IPS DF 4.7 (cell line): Measurements from ENCODE around the gene PCMTD2.
"Not testable (repeated sequence)": the region's sequence is repeated elsewhere in the genome, so short reads cannot be mapped to it uniquely, and the experiment has no call there.

Source experiments
- DNase-seq: peaks from one replicate; pipeline ENCODE4 v3.0.0-alpha.2; 2013; ENCODE audit warnings: low spot score; ENCODE audit errors: extremely low read depth

PCMTD2 gene

DNA sequence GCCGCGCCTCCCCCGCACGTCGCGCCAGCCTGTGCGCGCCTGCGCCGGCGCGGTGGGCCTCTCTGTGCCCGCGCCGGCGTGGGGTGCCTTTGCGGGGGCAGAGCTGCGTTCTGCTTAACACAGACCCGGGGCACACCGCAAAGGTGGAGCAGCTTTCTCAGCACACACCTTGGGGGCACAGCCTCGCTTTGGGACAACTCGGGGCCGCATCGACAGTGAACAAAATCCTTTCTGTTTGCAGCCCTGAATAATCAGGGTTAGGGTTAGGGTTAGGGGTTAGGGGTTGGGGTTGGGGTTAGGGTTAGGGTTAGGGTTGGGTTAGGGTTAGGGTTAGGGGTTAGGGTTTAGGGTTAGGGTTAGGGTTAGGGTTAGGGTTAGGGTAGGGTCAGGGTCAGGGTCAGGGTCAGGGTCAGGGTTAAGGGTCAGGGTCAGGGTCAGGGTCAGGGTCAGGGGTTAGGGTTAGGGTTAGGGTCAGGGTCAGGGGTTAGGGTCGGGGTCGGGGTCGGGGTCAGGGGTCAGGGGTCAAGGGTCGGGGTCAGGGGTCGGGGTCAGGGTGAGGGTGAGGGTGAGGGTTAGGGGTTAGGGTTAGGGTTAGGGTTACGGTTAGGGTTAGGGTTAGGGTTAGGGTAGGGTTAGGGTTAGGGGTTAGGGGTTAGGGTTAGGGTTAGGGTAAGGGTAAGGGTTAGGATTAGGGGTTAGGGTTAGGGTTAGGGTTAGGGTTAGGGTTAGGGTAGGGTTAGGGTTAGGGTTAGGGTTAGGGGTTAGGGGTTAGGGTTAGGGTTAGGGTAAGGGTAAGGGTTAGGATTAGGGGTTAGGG, 31.1 kb downstream of the PCMTD2 start:
- not testable (repeated sequence) for DNase-seq

DNA sequence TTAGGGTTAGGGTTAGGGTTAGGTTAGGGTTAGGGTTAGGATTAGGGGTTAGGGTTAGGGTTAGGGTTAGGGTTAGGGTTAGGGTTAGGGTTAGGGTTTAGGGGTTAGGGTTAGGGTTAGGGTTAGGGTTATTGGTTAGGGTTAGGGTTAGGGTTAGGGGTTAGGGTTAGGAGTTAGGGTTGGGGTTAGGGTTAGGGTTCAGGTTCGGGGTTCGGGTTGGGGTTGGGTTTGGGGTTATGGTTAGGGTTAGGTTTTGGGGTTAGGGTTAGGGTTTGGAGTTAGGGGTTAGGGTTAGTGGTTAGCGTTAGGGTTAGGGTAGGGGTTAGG, 31.7 kb downstream of the PCMTD2 start:
- not testable (repeated sequence) for DNase-seq

DNA sequence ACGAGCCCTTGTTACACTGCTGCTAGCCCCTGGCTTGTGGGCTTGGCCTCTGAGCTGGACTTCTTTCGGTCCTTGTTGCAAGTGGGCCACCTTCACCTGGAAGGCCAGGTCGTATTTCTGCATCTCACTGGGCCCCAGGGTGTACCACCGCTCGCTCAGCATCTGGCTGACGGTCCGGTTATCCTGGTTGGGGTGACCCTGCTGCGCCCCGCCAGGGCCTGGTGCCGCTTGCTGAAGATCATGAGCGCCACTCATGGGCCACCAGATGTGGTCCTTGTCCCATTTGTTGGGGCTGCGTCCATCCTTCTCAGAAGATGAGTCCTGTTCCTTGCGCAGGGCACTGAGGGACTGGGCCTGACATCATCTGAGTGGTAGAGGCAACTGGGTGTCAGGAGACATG, 36.6 kb downstream of the PCMTD2 start:
- DNase-seq, result not testable (repeated sequence)

DNA sequence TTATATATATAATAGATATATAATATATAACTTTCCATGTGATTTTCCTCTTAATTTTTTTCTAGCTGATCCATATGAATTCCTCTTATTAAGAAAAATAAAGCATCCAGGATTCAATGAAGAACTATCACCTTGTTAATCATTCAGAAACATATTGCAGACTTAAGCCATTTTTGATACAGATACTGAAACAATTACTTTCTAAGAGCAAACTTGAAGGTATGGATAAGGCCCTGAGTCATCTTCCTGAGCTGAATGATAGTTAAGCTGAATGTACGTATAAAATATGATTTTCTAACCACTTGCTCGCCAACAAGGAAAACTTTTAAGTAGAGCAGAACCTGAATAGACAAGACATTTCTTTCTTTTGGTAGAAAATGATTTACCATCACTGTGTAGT, 47.5 kb downstream of the PCMTD2 start:
- DNase-seq, result not testable (repeated sequence)

DNA sequence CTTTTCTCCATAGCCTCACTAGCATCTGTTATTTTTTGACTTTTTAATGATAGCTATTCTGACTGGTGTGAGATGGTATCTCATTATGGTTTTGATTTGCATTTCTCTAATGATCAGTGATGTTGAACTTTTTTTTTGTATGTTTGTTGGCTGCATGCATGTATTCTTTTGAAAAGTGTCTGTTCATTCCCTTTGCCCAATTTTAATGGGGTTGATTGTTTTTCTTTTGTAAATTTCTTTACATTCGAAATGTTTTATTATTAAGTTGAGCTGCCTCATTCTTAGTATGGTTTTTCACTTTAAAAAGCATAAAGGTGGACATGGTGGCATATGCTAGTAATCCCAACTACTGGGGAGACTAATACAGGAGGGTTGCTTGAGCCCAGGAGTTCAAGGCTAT, 58.2 kb downstream of the PCMTD2 start:
- not testable (repeated sequence) for DNase-seq

DNA sequence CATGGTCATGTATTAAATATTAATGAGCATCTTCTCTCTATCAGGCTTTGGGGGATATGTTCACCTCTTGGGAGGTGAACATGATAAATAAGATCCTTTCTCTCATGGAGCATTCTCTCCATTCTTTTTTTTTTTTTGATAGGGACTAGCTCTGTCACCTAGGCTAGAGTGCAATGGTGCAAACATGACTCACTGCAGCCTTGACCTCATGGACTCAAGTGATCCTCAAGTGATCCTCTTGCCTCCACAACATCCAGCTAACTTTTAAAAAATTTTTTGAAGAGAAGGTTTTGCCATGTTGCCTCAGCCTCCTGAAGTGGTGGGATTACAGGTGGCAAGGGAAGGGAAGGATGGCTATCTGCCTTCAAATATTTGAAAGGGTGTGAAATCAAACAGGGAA, 59.8 kb downstream of the PCMTD2 start:
- not testable (repeated sequence) for DNase-seq

DNA sequence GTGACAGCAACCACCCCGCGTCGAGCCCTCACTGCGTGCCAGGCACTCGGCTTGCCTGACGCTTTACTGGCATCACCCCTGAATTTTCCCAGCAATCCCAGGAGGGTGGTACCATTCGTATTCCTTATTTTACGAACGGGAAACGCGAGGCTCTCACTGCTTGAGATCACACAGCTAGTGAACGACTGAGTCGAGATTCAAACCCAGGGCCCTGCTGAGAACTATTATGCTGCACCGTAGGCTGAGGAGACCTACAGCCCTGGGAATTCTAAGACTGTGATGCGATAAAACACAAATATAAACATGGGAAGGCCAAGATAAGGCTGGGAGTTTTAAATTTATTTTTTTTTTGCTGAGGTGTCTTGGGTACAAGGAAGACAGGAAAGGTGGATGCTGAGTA, 60.3 kb downstream of the PCMTD2 start:
- DNase-seq, result not testable (repeated sequence)

DNA sequence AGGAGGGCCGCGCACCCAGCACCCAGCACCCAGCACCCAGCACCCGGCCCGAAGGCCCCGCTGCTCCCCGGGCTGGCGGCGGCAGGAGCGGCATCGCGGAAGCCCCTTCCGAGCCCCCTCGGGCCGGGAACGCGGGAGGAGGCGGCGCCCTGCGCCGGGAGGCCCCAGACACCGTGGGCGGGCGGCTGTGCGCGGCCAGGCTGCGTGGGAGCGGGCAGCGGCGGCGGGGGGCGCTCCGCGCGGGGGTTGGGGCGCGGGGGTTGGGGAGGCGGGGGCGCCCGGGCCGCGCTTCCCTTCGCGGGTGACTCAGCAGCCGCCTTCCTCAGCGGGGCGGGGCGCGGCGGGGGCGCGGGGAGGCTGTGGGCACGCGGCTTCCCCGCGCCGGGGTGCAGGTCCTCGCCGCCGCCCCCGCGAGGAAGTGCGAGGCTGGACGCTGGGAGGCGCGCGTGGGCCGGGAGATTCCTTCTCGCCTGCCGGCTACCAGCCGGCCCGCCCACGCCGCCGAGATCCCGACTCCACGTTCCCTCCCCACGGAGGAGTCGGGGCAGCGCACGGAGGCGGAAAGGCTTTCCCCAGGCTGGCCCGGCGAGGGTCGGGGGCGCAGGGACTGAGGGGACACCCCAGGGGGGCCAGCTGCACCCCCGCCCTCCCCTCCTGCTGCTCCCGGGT, 61.0 kb downstream of the PCMTD2 start:
- DNase-seq, result not testable (repeated sequence)

DNA sequence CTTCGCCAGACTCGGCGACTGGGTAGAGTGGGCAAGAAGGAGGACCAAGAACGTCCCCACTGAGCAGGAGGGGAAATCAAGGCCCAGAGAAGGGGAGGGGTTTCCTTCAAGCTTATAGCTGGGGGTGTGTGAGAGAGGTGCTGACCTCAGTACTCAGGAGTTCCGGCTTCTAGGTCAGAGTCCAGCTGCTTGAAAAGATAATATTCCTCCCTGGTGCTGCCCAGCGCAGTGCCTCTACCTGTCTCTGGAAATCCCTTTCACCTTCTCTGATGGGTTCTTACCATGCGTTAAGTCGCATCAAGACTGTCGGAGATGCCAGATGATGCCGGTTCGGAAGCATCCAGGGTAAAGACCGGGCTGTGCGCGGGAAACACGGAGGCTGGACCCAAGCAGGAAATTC, 61.8 kb downstream of the PCMTD2 start:
- DNase-seq, result not testable (repeated sequence)

DNA sequence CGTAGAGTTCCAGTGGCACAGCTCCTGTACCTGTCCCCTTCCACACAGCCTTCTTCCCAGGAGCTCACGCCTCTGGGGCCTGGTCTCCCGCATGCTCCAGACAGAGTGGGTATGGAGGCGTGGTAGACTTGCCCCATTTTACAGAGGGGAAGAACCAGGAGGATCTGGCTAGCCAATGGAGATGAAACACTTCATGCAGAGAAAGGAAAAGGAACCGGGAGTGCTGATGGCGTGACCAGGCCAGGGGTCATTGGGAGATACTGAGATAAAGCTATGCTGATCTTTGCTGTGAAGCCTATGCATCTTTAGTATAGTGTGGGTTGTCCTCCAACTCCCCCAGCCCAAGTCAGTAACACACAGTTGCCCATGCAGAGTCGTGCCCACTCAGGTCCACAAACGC, 62.5 kb downstream of the PCMTD2 start:
- DNase-seq, result not testable (repeated sequence)

DNA sequence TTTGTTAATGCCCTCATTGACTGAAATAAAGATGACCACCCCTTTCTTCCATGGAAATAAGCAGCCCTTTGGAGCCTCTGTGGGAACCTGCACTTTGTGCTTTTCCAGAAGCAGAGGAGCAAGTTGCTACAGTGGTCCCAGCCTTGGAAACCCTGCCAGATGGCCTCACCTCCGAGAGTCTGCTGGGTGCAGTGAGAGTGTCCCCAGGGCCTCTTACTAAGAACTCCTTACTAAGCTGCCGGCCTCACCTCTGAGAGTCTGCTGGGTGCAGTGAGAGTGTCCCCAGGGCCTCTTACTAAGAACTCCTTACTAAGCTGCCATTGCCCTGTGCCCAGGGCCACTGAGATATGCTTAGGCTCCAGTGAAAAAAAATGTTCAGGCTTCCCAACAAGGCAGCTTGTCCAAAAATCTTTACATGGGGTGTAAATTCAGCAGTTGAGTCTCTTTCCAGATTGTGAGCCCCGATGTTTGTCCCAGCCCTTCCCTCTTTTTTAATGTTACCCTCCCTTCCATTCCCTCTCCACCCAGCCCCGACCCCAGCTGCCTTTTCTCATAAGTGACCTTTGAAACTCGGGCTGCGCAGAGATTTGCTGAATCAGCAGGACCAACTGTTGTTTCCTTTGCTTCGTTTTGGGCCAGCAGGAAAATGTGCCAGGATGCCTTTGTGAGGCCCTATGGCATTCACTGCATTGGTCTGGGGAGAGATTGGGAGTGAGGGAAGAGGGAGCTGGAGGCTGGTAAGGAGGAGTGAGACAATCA, 66.7 kb downstream of the PCMTD2 start:
- DNase-seq, result not testable (repeated sequence)
